Testis (tissue), 3 donors: ENCODE results near the gene PRKN. TPM values are rescaled to one million over a fixed set of nuclear protein-coding genes. Genes with fewer than 3 reads are reported as not detected.

ENCODE experiments used
- DNase-seq: peaks from one replicate; pipeline ENCODE4 v3.0.0-alpha.2; 2019
- H3K27ac ChIP-seq, 2 donors: fragments of 200-600 bp; sonication (generic); one replicate each; pipeline ENCODE4 v1.5.1; 2019
- H3K27me3 ChIP-seq: fragments of 200-600 bp; sonication (generic); one replicate; pipeline ENCODE4 v1.5.1; 2019
- H3K36me3 ChIP-seq: fragments of 200-600 bp; sonication (generic); one replicate; pipeline ENCODE4 v1.5.1; 2017; ENCODE audit warnings: low read depth; ENCODE audit errors: missing control alignments
- H3K4me1 ChIP-seq: fragments of 200-600 bp; sonication (generic); one replicate; pipeline ENCODE4 v1.5.1; 2019
- H3K4me3 ChIP-seq, 2 donors: fragments of 200-600 bp; sonication (generic); one replicate each; pipeline ENCODE4 v1.5.1; 2017 to 2019
- H3K9me3 ChIP-seq: fragments of 200-600 bp; sonication (generic); one replicate; pipeline ENCODE4 v1.5.1; 2017
- POLR2A ChIP-seq: fragments of 450-650 bp; IDR thresholded peaks from one replicate; pipeline ENCODE4 v1.6.1; 2017; ENCODE audit warnings: antibody characterized with exemption, mild to moderate bottlenecking, moderate library complexity
- WGBS, 2 donors: methylation state at CpG; one replicate each; pipeline ENCODE4 v1.1.5; 2018; 5-methylcytosine and 5-hydroxymethylcytosine counted together
- intact Hi-C: fragments of 100-400 bp; cut with DNase I; formaldehyde crosslinking; loops from one replicate; pipeline ENCODE4 v1.15.1; 2023; ENCODE audit warnings: low total_unique reads
- polyA plus RNA-seq: library from polyadenylated mRNA; stranded (reverse); fragments of 350-450 nt; fragmentation: Illumina TruSeq; extraction: RNeasy Lipid Tissue Mini Kit (QIAGEN cat#74804); gene quantifications from one replicate; pipeline ENCODE4 v1.2.3, GENCODE V29; 2014; ENCODE audit warnings: low read depth, low replicate concordance; ENCODE audit not compliant: insufficient read depth
- total RNA-seq, 2 donors: library from RNA; depleted of rRNA; stranded (reverse); fragments of >200 nt; gene quantifications; one replicate each; pipeline ENCODE4 v1.2.3, GENCODE V29; 2016
- TF ChIP-seq, protein P1 (sequence below), 3 experiments: fragments of 450-650 bp in 2 of 3; fragments of 200-600 bp in 1 of 3; sonication (generic) in 1 of 3; IDR thresholded peaks; one replicate each; pipeline ENCODE4 v1.5.1; 2016 to 2019; ENCODE audit warnings: antibody characterized with exemption in 3 of 3, mild to moderate bottlenecking in 2 of 3, moderate library complexity in 1 of 3

PRKN gene
- total and polyA plus RNA-seq, 3 donors from 2014 or later = 19.1 to 34.5 (median 28.8) TPM

DNA sequence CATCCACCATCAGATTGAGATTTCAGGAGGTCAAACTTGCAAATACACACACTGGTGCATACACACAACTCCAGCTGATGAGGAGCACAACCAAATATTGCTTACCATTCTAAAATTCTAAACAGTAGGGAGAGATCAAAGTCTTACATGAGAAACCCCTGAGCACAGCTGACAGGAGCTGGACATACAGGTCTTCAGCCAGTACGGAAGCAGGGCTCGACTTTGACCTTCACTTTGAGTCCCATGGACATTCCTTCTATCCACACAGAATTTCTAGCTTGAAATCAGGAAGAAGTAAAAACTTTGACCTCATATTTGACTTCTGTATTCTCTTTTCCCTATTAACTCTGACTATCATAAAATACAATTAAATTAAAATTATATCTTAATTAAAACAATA lies 90.2 kb downstream of the PRKN start:
- TF ChIP-seq POLR2A = no peak
- TF ChIP-seq, protein P1, sequence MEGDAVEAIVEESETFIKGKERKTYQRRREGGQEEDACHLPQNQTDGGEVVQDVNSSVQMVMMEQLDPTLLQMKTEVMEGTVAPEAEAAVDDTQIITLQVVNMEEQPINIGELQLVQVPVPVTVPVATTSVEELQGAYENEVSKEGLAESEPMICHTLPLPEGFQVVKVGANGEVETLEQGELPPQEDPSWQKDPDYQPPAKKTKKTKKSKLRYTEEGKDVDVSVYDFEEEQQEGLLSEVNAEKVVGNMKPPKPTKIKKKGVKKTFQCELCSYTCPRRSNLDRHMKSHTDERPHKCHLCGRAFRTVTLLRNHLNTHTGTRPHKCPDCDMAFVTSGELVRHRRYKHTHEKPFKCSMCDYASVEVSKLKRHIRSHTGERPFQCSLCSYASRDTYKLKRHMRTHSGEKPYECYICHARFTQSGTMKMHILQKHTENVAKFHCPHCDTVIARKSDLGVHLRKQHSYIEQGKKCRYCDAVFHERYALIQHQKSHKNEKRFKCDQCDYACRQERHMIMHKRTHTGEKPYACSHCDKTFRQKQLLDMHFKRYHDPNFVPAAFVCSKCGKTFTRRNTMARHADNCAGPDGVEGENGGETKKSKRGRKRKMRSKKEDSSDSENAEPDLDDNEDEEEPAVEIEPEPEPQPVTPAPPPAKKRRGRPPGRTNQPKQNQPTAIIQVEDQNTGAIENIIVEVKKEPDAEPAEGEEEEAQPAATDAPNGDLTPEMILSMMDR (IDR thresholded peaks at IDR 0.05) = no peak
- no peaks in the 10 kb centered on the region for H3K4me1 ChIP-seq
- 76 to 88% methylated on average over 2 of the region's 2 CpGs for WGBS, 2 donors
- intact Hi-C loops = no loop called here
- no peaks in the 10 kb centered on the region for H3K27me3 ChIP-seq
- no peaks in the 10 kb centered on the region for H3K9me3 ChIP-seq
- no peak for DNase-seq
- no peaks in the 10 kb centered on the region for H3K36me3 ChIP-seq
- H3K4me3 ChIP-seq = no peak overlapping the region
- no peak overlapping the region for H3K27ac ChIP-seq

GRCh38 chr6:162636167-162636566 lies 91.4 kb downstream of the PRKN start:
- TF ChIP-seq, protein P1 (IDR thresholded peaks at IDR 0.05) = no peak
- no peak for TF ChIP-seq POLR2A
- no peak overlapping the region for H3K27ac ChIP-seq
- intact Hi-C loops = no loop called here
- H3K9me3 ChIP-seq = no peaks in the 10 kb centered on the region
- H3K27me3 ChIP-seq = no peaks in the 10 kb centered on the region
- no peak for DNase-seq
- H3K4me1 ChIP-seq = no peaks in the 10 kb centered on the region
- no peak overlapping the region for H3K4me3 ChIP-seq
- H3K36me3 ChIP-seq = no peaks in the 10 kb centered on the region

GRCh38 chr6:162631546-162631945 lies 96.0 kb downstream of the PRKN start:
- TF ChIP-seq, protein P1 (IDR thresholded peaks at IDR 0.05) = no peak
- TF ChIP-seq POLR2A = no peak
- no peaks in the 10 kb centered on the region for H3K36me3 ChIP-seq
- H3K4me1 ChIP-seq = no peaks in the 10 kb centered on the region
- DNase-seq = no peak
- H3K27me3 ChIP-seq = no peaks in the 10 kb centered on the region
- no peaks in the 10 kb centered on the region for H3K9me3 ChIP-seq
- no peak overlapping the region for H3K4me3 ChIP-seq
- intact Hi-C loops = no loop called here
- no peak overlapping the region for H3K27ac ChIP-seq

GRCh38 chr6:162630069-162630468 lies 97.5 kb downstream of the PRKN start:
- no peaks in the 10 kb centered on the region for H3K27me3 ChIP-seq
- H3K27ac ChIP-seq = no peak overlapping the region
- WGBS, 2 donors = 89 to 91% methylated on average over 5 of the region's 5 CpGs
- H3K4me3 ChIP-seq = no peak overlapping the region
- intact Hi-C loops = no loop called here
- no peaks in the 10 kb centered on the region for H3K4me1 ChIP-seq
- H3K9me3 ChIP-seq = no peaks in the 10 kb centered on the region
- H3K36me3 ChIP-seq = no peaks in the 10 kb centered on the region
- no peak for DNase-seq
- TF ChIP-seq, protein P1 (IDR thresholded peaks at IDR 0.05) = no peak
- TF ChIP-seq POLR2A = no peak

DNA sequence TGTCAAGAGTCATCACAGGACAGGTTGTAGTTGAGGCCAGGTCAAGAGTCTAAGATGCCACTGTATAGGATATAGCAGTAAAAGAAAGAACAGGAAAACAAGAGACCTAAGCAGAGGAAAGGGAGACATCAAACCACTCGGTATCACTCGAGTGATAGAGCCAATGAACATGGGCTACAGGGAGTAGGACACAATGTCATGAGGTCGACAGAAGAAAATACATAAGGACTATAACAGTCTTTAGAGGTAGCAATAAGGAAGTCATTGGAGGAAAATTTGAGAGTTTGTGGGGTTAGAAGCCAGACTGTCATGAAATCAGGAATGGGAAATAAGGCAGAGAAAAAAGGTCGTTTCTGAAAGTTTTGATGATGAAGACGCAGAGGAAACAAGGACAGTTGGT lies 99.7 kb downstream of the PRKN start:
- Histone ChIP-seq H3K4me1 (no peaks in the 10 kb centered on the region), H3K9me3 (no peaks in the 10 kb centered on the region), H3K36me3 (no peaks in the 10 kb centered on the region), H3K27ac (no peak overlapping the region), H3K4me3 (no peak overlapping the region), H3K27me3 (no peaks in the 10 kb centered on the region)
- intact Hi-C loops = no loop called here
- TF ChIP-seq, protein P1 (IDR thresholded peaks at IDR 0.05) = no peak
- no peak for TF ChIP-seq POLR2A
- 90 to 97% methylated on average over 5 of the region's 5 CpGs for WGBS, 2 donors
- DNase-seq = no peak
